ENCODE results near the gene IL15RA.

- TF ChIP-seq POLR2A (IDR thresholded peaks at IDR 0.05) (no peak), CTCF (IDR thresholded peaks at IDR 0.05) (no peak)
Observed at GRCh38 chr10:6006991-6007390, 29.6 kb upstream of the IL15RA start.
